ENCODE data around the gene CARS2.
"Not testable (repeated sequence)": the region's sequence is repeated elsewhere in the genome, so short reads cannot be mapped to it uniquely, and the experiment has no call there.

Gene CARS2

GRCh38 chr13:110617321-110618072, 88.4 kb downstream of the CARS2 start:
- no peak for DNase-seq (ENCODE audit: low read depth in 2 of 2)

GRCh38 chr13:110616103-110617101, 89.5 kb downstream of the CARS2 start:
- DNase-seq (ENCODE audit: low read depth in 2 of 2): peak; percentile 18 to 23

GRCh38 chr13:110615322-110616102, 90.4 kb downstream of the CARS2 start, which contains the start of gene NAXD:
Gene NAXD (plus strand): TSS chr13:110615545. CDS start chr13:110615602, 57 bp downstream.
- peak; percentile 75 to 81 for DNase-seq (ENCODE audit: low read depth in 2 of 2)

GRCh38 chr13:110615005-110615321, 91.0 kb downstream of the CARS2 start:
- no peak for DNase-seq (ENCODE audit: low read depth in 2 of 2)

GRCh38 chr13:110610955-110611595, 94.8 kb downstream of the CARS2 start:
- no peak for DNase-seq (ENCODE audit: low read depth in 2 of 2)

GRCh38 chr13:110607675-110608224, 98.2 kb downstream of the CARS2 start:
- DNase-seq (ENCODE audit: low read depth in 2 of 2): no peak

- not testable (repeated sequence) for DNase-seq (ENCODE audit: low read depth in 2 of 2)
Measured at GRCh38 chr13:110606281-110606680, 99.6 kb downstream of the CARS2 start.

- no peak for DNase-seq (ENCODE audit: low read depth in 2 of 2)
Measured at GRCh38 chr13:110605132-110605531, 100.8 kb downstream of the CARS2 start.

- DNase-seq (ENCODE audit: low read depth in 2 of 2): no peak
Measured at GRCh38 chr13:110600980-110601379, 104.9 kb downstream of the CARS2 start.

GRCh38 chr13:110600261-110600819, 105.6 kb downstream of the CARS2 start:
- no peak for DNase-seq (ENCODE audit: low read depth in 2 of 2)

- DNase-seq (ENCODE audit: low read depth in 2 of 2): no peak
Measured at GRCh38 chr13:110597041-110597689, 108.8 kb downstream of the CARS2 start.

GRCh38 chr13:110593430-110594130, 112.3 kb downstream of the CARS2 start:
- no peak for DNase-seq (ENCODE audit: low read depth in 2 of 2)

DNA sequence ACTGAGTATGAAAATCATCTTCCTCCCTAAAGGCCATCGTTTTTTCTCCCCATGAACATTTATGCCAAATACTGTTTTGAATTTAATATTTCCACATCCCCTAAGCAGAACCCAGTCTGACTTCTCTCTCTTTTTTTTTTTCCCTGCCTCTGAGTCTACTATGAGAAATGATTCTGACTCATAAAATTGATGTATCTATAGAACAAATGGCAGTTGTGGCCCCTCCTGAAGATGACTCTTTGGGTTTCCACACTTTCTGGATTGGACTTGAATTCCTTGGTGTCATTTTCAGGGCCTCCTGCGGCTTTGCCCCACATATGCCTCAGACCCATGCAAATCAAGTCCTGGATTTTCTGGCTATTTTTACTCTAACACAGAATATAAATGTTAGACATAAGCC, 113.3 kb downstream of the CARS2 start:
- DNase-seq (ENCODE audit: low read depth in 2 of 2): no peak

Data from stimulated activated CD8-positive, alpha-beta memory T cell treated with anti-CD3 and anti-CD28 coated beads, Interleukin-2, amount 100 ng/mL, for 48 hours (primary cell).